K562 (cell line): ENCODE data around the gene AGRP. TPM values are rescaled to one million over a fixed set of nuclear protein-coding genes. Genes with fewer than 3 reads are reported as not detected.

Experiments
- ASH1L ChIP-seq: fragments of 450-650 bp; IDR thresholded peaks from 2 replicates; pipeline ENCODE4 v1.6.1; 2018; ENCODE audit warnings: borderline replicate concordance, mild to moderate bottlenecking, low read depth; ENCODE audit not compliant: partially characterized antibody
- CSDE1 ChIP-seq, 2 experiments: fragments of 450-650 bp; IDR thresholded peaks; 2 replicates each; pipeline ENCODE4 v1.6.1; 2016; ENCODE audit warnings: mild to moderate bottlenecking in 1 of 2
- EZH2 ChIP-seq: IDR thresholded peaks from 2 replicates; pipeline ENCODE4 v1.6.1; 2012; ENCODE audit warnings: low read depth, mild to moderate bottlenecking, inconsistent platforms, low read length, borderline replicate concordance
- JUND ChIP-seq, 2 experiments: IDR thresholded peaks; 2 replicates in 1 of 2; 3 replicates in 1 of 2; pipeline ENCODE4 v1.6.1; 2011; ENCODE audit warnings: borderline replicate concordance in 2 of 2, low read depth in 2 of 2, low read length in 2 of 2, improper control_type of control experiment in 1 of 2, missing biosample characterization in 1 of 2, missing genetic modification characterization in 1 of 2, missing genetic modification reagents in 1 of 2
- MAFF ChIP-seq: IDR thresholded peaks from 2 replicates; pipeline ENCODE4 v1.6.1; 2012; ENCODE audit warnings: low read length, improper control_type of control experiment
- NCOA4 ChIP-seq: fragments of 450-650 bp; IDR thresholded peaks from 2 replicates; pipeline ENCODE4 v1.6.1; 2018; ENCODE audit warnings: mild to moderate bottlenecking; ENCODE audit not compliant: partially characterized antibody
- NCOR1 ChIP-seq: fragments of 450-650 bp; IDR thresholded peaks from 2 replicates; pipeline ENCODE4 v1.6.1; 2016; ENCODE audit warnings: mild to moderate bottlenecking, moderate library complexity
- NFATC3 ChIP-seq: fragments of 450-650 bp; IDR thresholded peaks from 2 replicates; pipeline ENCODE4 v1.6.1; 2017; ENCODE audit warnings: mild to moderate bottlenecking
- NR1H2 ChIP-seq: sonication (generic); formaldehyde crosslinking; IDR thresholded peaks from 2 replicates; pipeline ENCODE4 v1.4.0; 2020; ENCODE audit warnings: mild to moderate bottlenecking, missing genetic modification reagents
- PRPF4 ChIP-seq: fragments of 200-400 bp; formaldehyde crosslinking; IDR thresholded peaks from one replicate; pipeline ENCODE4 v1.6.1; 2017; ENCODE audit warnings: low read length, low read depth, mild to moderate bottlenecking; ENCODE audit not compliant: insufficient read depth, poor library complexity, severe bottlenecking
- SIN3A ChIP-seq, 2 experiments: fragments of 150-350 bp in 1 of 2; IDR thresholded peaks; 2 replicates each; pipeline ENCODE4 v1.6.1; 2011 to 2016; ENCODE audit warnings: borderline replicate concordance in 2 of 2, low read depth in 2 of 2, low read length in 2 of 2, mild to moderate bottlenecking in 2 of 2, moderate library complexity in 2 of 2; ENCODE audit not compliant: control insufficient read depth in 1 of 2
- SRSF7 ChIP-seq: fragments of 200-400 bp; formaldehyde crosslinking; optimal IDR thresholded peaks from 2 replicates; pipeline ENCODE3; 2017; ENCODE audit warnings: mild to moderate bottlenecking, low read depth, low read length
- TGIF2 ChIP-seq: sonication (generic); formaldehyde crosslinking; IDR thresholded peaks from 2 replicates; pipeline ENCODE4 v1.8.1; 2022; ENCODE audit warnings: mild to moderate bottlenecking, missing genetic modification reagents, moderate library complexity
- U2AF2 ChIP-seq: fragments of 200-400 bp; formaldehyde crosslinking; optimal IDR thresholded peaks from 2 replicates; pipeline ENCODE3; 2017; ENCODE audit warnings: low read depth, mild to moderate bottlenecking, low read length
- ZBTB17 ChIP-seq: fragments of 450-650 bp; formaldehyde crosslinking; IDR thresholded peaks from 2 replicates; pipeline ENCODE4 v1.4.0; 2020; ENCODE audit warnings: mild to moderate bottlenecking
- ZC3H4 ChIP-seq: sonication (generic); formaldehyde crosslinking; IDR thresholded peaks from 2 replicates; pipeline ENCODE4 v1.9.0; 2021; ENCODE audit warnings: missing genetic modification reagents, borderline replicate concordance
- ZNF282 ChIP-seq: sonication (generic); formaldehyde crosslinking; IDR thresholded peaks from 2 replicates; pipeline ENCODE4 v1.8.1; 2023; ENCODE audit warnings: missing genetic modification reagents
- ZNF324 ChIP-seq: fragments of 250-450 bp; sonication (Bioruptor Pico); IDR thresholded peaks from 2 replicates; pipeline ENCODE4 v1.4.0; 2020; ENCODE audit warnings: mild to moderate bottlenecking
- ZNF551 ChIP-seq: fragments of 250-450 bp; sonication (Bioruptor Pico); IDR thresholded peaks from 2 replicates; pipeline ENCODE4 v1.5.0; 2021; ENCODE audit warnings: mild to moderate bottlenecking, moderate library complexity
- ZNF561 ChIP-seq: fragments of 450-650 bp; formaldehyde crosslinking; conservative IDR thresholded peaks from 2 replicates; pipeline ENCODE4 v1.4.0; 2020; ENCODE audit warnings: mild to moderate bottlenecking, moderate library complexity
- ZNF76 ChIP-seq: fragments of 250-450 bp; sonication (Bioruptor Pico); IDR thresholded peaks from 2 replicates; pipeline ENCODE4 v1.4.0; 2020; ENCODE audit warnings: mild to moderate bottlenecking, moderate library complexity, borderline replicate concordance
- ZNF77 ChIP-seq: fragments of 250-450 bp; sonication (Bioruptor Pico); IDR thresholded peaks from 2 replicates; pipeline ENCODE4 v1.5.0; 2020
- ZNF830 ChIP-seq: fragments of 250-450 bp; sonication (Bioruptor Pico); IDR thresholded peaks from 2 replicates; pipeline ENCODE4 v1.5.0; 2021; ENCODE audit warnings: mild to moderate bottlenecking
- polyA plus RNA-seq, 8 experiments: library from polyadenylated mRNA; depleted of rRNA in 4 of 8; stranded (reverse) in 5 of 8; unstranded in 3 of 8; fragments of >200 nt; fragmentation: Nextera tagmentation in 2 of 8; fragmentation: Illumina TruSeq in 1 of 8; extraction: Ambion mirVana in 2 of 8; extraction: Trizol in 1 of 8; gene quantifications; 2 replicates each; pipeline versions ENCODE4 v1.2.1 to v1.2.3, GENCODE V29; 2011 to 2014; ENCODE audit warnings: inconsistent platforms in 1 of 8, missing spikeins in 1 of 8
- total RNA-seq, 7 experiments: library from RNA; depleted of rRNA in 6 of 7; stranded (reverse); fragments of >200 nt in 6 of 7; fragmentation: Illumina TruSeq in 2 of 7; extraction: Trizol in 2 of 7; gene quantifications; 2 replicates each; pipeline versions ENCODE4 v1.2.1 to v1.2.3, GENCODE V29; 2011 to 2021; ENCODE audit warnings: low replicate concordance in 1 of 7
- TF ChIP-seq, protein P1 (sequence below): fragments of 450-650 bp; formaldehyde crosslinking; IDR thresholded peaks from 2 replicates; pipeline ENCODE4 v1.4.0; 2022; ENCODE audit warnings: missing genetic modification characterization
- TF ChIP-seq, protein P2 (sequence below): fragments of 450-650 bp; IDR thresholded peaks from 2 replicates; pipeline ENCODE4 v1.6.1; 2016; ENCODE audit warnings: mild to moderate bottlenecking

Gene AGRP
- total and polyA plus RNA-seq, 9 of the 15 experiments (the other 6 are each of a cell fraction or from before 2014, with no cell fraction given), result not detected

DNA sequence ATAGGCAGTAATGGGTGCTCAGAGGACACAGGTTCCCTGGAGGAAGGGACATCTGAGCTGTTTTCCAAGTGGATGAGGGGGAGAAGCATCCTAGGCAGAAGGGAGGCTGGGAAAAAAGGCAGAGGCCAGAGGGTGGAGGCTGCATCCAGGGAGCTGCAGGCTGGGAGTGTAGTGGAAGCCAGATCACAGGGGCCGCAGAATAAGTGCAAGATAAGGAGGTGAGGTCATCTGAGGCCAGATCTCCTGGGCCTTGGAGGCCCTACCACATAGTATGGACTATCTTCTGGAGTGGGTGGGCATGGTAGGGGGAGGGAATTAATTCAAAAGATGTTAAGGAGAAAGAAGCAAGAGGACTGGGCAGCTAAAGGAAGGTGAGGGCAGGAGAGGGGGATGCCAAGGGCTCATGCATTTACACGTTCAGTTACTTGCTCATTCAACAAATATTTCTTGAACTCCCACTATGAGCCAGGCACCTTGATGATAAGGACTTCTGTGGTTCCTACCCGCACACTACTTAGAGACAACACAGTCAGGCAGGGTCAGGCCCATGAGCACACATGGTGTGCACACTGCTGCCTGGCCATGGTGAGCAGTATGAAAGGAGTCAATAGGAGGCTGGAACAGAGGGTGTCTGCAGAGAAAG lies 42.9 kb upstream of the AGRP start (continued):
- TF ChIP-seq, protein P1, sequence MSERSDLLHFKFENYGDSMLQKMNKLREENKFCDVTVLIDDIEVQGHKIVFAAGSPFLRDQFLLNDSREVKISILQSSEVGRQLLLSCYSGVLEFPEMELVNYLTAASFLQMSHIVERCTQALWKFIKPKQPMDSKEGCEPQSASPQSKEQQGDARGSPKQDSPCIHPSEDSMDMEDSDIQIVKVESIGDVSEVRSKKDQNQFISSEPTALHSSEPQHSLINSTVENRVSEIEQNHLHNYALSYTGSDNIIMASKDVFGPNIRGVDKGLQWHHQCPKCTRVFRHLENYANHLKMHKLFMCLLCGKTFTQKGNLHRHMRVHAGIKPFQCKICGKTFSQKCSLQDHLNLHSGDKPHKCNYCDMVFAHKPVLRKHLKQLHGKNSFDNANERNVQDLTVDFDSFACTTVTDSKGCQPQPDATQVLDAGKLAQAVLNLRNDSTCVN (CRISPR knock-in tag), result no peak
- TF ChIP-seq U2AF2 (no peak), EZH2 (no peak), ASH1L (no peak), PRPF4 (no peak), NCOA4 (no peak), ZBTB17 (CRISPR knock-in tag) (no peak), MAFF (no peak), SRSF7 (no peak), NFATC3 (no peak), ZNF561 (CRISPR knock-in tag) (no peak), SIN3A (IDR thresholded peaks at IDR 0.05; ENCODE audit: borderline replicate concordance in 2 of 2, control insufficient read depth in 1 of 2, low read depth in 2 of 2, low read length in 2 of 2) (no peak), NR1H2 (no peak), ZNF77 (CRISPR knock-in tag) (no peak), NCOR1 (peak; percentile 34; the same call in 1 of the 2 replicates), ZNF551 (CRISPR knock-in tag) (no peak), ZNF324 (CRISPR knock-in tag) (no peak), ZNF830 (no peak), ZC3H4 (no peak), TGIF2 (CRISPR knock-in tag) (no peak), ZNF282 (CRISPR knock-in tag) (no peak), CSDE1 (IDR thresholded peaks at IDR 0.05) (no peak), ZNF76 (CRISPR knock-in tag) (no peak), JUND (IDR thresholded peaks at IDR 0.05; ENCODE audit: borderline replicate concordance, low read depth, low read length) (peak; percentile 68), JUND (tag; IDR thresholded peaks at IDR 0.05; ENCODE audit: borderline replicate concordance, low read depth, low read length) (peak; percentile 88; the same call in 2 of the 3 replicates)
- TF ChIP-seq, protein P2, sequence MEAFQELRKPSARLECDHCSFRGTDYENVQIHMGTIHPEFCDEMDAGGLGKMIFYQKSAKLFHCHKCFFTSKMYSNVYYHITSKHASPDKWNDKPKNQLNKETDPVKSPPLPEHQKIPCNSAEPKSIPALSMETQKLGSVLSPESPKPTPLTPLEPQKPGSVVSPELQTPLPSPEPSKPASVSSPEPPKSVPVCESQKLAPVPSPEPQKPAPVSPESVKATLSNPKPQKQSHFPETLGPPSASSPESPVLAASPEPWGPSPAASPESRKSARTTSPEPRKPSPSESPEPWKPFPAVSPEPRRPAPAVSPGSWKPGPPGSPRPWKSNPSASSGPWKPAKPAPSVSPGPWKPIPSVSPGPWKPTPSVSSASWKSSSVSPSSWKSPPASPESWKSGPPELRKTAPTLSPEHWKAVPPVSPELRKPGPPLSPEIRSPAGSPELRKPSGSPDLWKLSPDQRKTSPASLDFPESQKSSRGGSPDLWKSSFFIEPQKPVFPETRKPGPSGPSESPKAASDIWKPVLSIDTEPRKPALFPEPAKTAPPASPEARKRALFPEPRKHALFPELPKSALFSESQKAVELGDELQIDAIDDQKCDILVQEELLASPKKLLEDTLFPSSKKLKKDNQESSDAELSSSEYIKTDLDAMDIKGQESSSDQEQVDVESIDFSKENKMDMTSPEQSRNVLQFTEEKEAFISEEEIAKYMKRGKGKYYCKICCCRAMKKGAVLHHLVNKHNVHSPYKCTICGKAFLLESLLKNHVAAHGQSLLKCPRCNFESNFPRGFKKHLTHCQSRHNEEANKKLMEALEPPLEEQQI, result no peak
